PC-3 (cell line): ENCODE measurements around the gene NLRP6. TPM values are rescaled to one million over a fixed set of nuclear protein-coding genes. Genes with fewer than 3 reads are reported as not detected.

Source experiments
- ATAC-seq: fragments of 200-7000 bp; cut with Tn5 transposase; 2 replicates; pipeline ENCODE4 v1.9.1; 2020; ENCODE audit warnings: mild to moderate bottlenecking, moderate library complexity
- BruUV-seq: library from RNA; stranded (reverse); fragments of 400-500 nt; replicated peaks from 2 replicates; lab custom pipeline; 2021; lab: Mats Ljungman, UMichigan
- CTCF ChIA-PET: fragments of 300-600 bp; sonication (Branson Sonifier 250); formaldehyde crosslinking; loops from one replicate; lab custom pipeline; 2022; ENCODE audit warnings: antibody characterized with exemption; lab: Charles Lee
- POLR2A ChIA-PET: fragments of 300-600 bp; sonication (Branson Sonifier 250); formaldehyde crosslinking; loops from one replicate; lab custom pipeline; 2022; ENCODE audit warnings: antibody characterized with exemption; ENCODE audit not compliant: unreplicated experiment; lab: Charles Lee
- DNase-seq: peaks from one replicate; pipeline ENCODE4 v3.0.0-alpha.2; 2015
- H2AFZ ChIP-seq: fragments of 300-600 bp; sonication (generic); 2 replicates; pipeline ENCODE4 v1.6.0; 2016; ENCODE audit warnings: antibody characterized with exemption, low read length
- H3F3A ChIP-seq: fragments of 300-600 bp; sonication (generic); one replicate; pipeline ENCODE4 v1.6.0; 2017; ENCODE audit warnings: antibody characterized with exemption, low read length, control low read depth, mild to moderate bottlenecking; ENCODE audit not compliant: unreplicated experiment
- H3K27ac ChIP-seq: fragments of 300-600 bp; sonication (generic); 2 replicates; pipeline ENCODE4 v1.5.1; 2016; ENCODE audit warnings: mild to moderate bottlenecking, low read length
- H3K27me3 ChIP-seq: fragments of 300-600 bp; sonication (generic); 2 replicates; pipeline ENCODE4 v1.6.1; 2016; ENCODE audit warnings: low read length, mixed read lengths
- H3K36me3 ChIP-seq: fragments of 300-600 bp; sonication (generic); 2 replicates; pipeline ENCODE4 v1.6.1; 2016; ENCODE audit warnings: low read depth, mixed run types, low read length, mixed read lengths
- H3K4me1 ChIP-seq: fragments of 300-600 bp; sonication (generic); 2 replicates; pipeline ENCODE4 v1.5.1; 2016; ENCODE audit warnings: low read length; ENCODE audit not compliant: insufficient read depth
- H3K4me2 ChIP-seq: fragments of 300-600 bp; sonication (generic); 2 replicates; pipeline ENCODE4 v1.6.0; 2016; ENCODE audit warnings: low read length
- H3K4me3 ChIP-seq: fragments of 300-600 bp; sonication (generic); 2 replicates; pipeline ENCODE4 v1.5.1; 2016; ENCODE audit warnings: mild to moderate bottlenecking, low read length, mixed read lengths
- H3K79me2 ChIP-seq: fragments of 300-600 bp; sonication (generic); 2 replicates; pipeline ENCODE4 v1.6.1; 2017; ENCODE audit warnings: low read length, mixed read lengths
- H3K9ac ChIP-seq: fragments of 300-600 bp; sonication (generic); 2 replicates; pipeline ENCODE4 v1.6.0; 2016; ENCODE audit warnings: mild to moderate bottlenecking, low read length
- H3K9me2 ChIP-seq: fragments of 300-600 bp; sonication (generic); replicated peaks from 2 replicates; pipeline ENCODE4 v1.6.1; 2016; ENCODE audit warnings: mixed run types, low read length, mixed read lengths
- H3K9me3 ChIP-seq: fragments of 300-600 bp; sonication (generic); 2 replicates; pipeline ENCODE4 v1.6.1; 2016; ENCODE audit warnings: low read length, mixed read lengths
- H4K20me1 ChIP-seq: fragments of 300-600 bp; sonication (generic); 2 replicates; pipeline ENCODE4 v1.6.1; 2016; ENCODE audit warnings: low read length, mixed read lengths
- CTCF ChIP-seq: fragments of 300-600 bp; sonication (generic); conservative IDR thresholded peaks from 2 replicates; pipeline ENCODE4 v1.5.1; 2017; ENCODE audit warnings: antibody characterized with exemption, low read depth, mild to moderate bottlenecking, low read length
- EZH2 ChIP-seq: fragments of 300-600 bp; sonication (generic); IDR thresholded peaks from one replicate; pipeline ENCODE4 v1.6.1; 2017; ENCODE audit warnings: antibody characterized with exemption, mild to moderate bottlenecking, low read length; ENCODE audit not compliant: unreplicated experiment
- EZH2phosphoT487 ChIP-seq: fragments of 300-600 bp; sonication (generic); IDR thresholded peaks from 2 replicates; pipeline ENCODE4 v1.6.1; 2018; ENCODE audit warnings: mild to moderate bottlenecking, antibody characterized with exemption, low read length, borderline replicate concordance
- intact Hi-C: fragments of 100-400 bp; cut with micrococcal nuclease; formaldehyde crosslinking; loops from 2 replicates; pipeline ENCODE4 v1.9.0; 2023
- total RNA-seq: library from RNA; depleted of rRNA; stranded (reverse); fragments of >200 nt; gene quantifications from 2 replicates; pipeline ENCODE4 v1.2.3, GENCODE V29; 2014

NLRP6 gene
- total RNA-seq, 1 experiment from 2014 or later = not detected

- Histone ChIP-seq H3K4me1 (no peaks in the 10 kb centered on the region), H3K9ac (no peak overlapping the region), H4K20me1 (no peaks in the 10 kb centered on the region), H3K36me3 (no peaks in the 10 kb centered on the region), H3K79me2 (no peaks in the 10 kb centered on the region), H3K27ac (no peak overlapping the region), H2AFZ (no peak overlapping the region), H3K9me2 (no peaks in the 10 kb centered on the region), H3K4me3 (no peak overlapping the region), H3F3A (no peaks in the 10 kb centered on the region), H3K4me2 (peak overlapping the region; percentile 56), H3K9me3 (no peaks in the 10 kb centered on the region), H3K27me3 (no peaks in the 10 kb centered on the region)
- TSS peak; percentile 61 for BruUV-seq
- CTCF ChIA-PET = no interaction called here
- intact Hi-C loops = no loop called here
- POLR2A ChIA-PET = no interaction called here
- ATAC-seq (no peak), DNase-seq (no peak)
- TF ChIP-seq EZH2phosphoT487 (no peak), CTCF (no peak), EZH2 (no peak)
Observed at GRCh38 chr11:289712-290620, 11.8 kb downstream of the NLRP6 start.

DNA sequence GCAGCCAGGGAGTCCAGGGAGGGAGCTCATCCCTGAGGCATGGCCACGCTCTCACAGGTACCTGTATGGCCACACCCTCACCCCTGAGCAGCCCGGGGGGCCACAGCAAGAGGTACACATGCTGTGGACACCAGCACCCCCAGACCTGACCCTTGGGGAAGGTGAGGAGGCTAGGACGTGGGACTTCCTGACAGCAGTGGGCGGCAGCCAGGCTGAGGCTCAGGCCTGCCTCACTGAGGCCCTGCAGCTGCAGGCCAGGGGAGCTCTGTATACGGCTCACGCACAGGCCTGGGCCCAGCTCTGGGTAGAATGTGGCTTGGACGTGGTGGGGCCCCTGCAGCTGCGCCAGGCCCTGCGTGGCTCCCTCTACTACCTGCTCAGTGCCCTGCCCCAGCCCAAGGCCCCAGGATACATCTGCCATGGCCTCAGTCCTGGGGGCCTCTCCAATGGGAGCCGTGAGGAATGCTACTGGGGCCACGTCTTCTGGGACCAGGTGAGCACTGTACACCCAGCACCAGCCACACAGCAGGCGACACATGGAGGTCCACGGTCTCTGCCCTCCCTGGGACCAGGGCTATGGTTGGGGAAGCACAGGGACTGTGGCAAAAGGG is 12.5 kb downstream of the NLRP6 start:
- Histone ChIP-seq H3K4me2 (no peak overlapping the region), H3K4me3 (no peak overlapping the region), H3K27ac (no peak overlapping the region), H2AFZ (no peak overlapping the region), H3K9me2 (no peaks in the 10 kb centered on the region), H4K20me1 (no peaks in the 10 kb centered on the region), H3K79me2 (no peaks in the 10 kb centered on the region), H3K9me3 (no peaks in the 10 kb centered on the region), H3K36me3 (no peaks in the 10 kb centered on the region), H3K4me1 (no peaks in the 10 kb centered on the region), H3K27me3 (no peaks in the 10 kb centered on the region), H3K9ac (no peak overlapping the region), H3F3A (no peaks in the 10 kb centered on the region)
- TF ChIP-seq EZH2 (no peak), EZH2phosphoT487 (no peak), CTCF (no peak)
- ChIA-PET CTCF (no interaction called here), POLR2A (no interaction called here)
- no TSS peak for BruUV-seq
- DNase-seq (no peak), ATAC-seq (no peak)
- intact Hi-C loops = no loop called here
